Measurements from ENCODE around the gene BRCA1.
"Not testable (repeated sequence)": the region's sequence is repeated elsewhere in the genome, so short reads cannot be mapped to it uniquely, and the experiment has no call there.

DNA sequence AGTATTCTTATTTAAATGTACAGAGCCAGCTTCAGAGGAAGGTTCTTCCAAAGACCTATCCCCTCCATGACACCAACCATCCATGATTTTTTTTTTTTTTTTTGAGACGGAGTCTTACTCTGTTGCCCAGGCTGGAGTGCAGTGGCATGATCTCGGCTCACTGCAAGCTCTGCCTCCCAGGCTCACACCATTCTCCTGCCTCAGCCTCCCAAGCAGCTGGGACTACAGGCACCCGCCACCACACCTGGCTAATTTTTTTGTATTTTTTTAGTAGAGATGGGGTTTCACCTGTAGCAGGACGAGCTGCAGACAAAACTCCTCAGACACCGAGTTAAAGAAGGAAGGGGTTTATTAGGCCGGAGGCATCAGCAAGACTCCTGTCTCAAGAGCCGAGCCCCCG is 34.8 kb upstream of the BRCA1 start:
- TF ChIP-seq CTCF, EP300 (IDR thresholded peaks at IDR 0.05): not testable (repeated sequence)

All from tibial nerve (tissue), 4 donors.